ENCODE results near the gene RENBP.

GRCh38 chrX:153960786-153961185, 16.3 kb upstream of the RENBP start:
- TF ChIP-seq, protein P1, sequence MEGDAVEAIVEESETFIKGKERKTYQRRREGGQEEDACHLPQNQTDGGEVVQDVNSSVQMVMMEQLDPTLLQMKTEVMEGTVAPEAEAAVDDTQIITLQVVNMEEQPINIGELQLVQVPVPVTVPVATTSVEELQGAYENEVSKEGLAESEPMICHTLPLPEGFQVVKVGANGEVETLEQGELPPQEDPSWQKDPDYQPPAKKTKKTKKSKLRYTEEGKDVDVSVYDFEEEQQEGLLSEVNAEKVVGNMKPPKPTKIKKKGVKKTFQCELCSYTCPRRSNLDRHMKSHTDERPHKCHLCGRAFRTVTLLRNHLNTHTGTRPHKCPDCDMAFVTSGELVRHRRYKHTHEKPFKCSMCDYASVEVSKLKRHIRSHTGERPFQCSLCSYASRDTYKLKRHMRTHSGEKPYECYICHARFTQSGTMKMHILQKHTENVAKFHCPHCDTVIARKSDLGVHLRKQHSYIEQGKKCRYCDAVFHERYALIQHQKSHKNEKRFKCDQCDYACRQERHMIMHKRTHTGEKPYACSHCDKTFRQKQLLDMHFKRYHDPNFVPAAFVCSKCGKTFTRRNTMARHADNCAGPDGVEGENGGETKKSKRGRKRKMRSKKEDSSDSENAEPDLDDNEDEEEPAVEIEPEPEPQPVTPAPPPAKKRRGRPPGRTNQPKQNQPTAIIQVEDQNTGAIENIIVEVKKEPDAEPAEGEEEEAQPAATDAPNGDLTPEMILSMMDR (IDR thresholded peaks at IDR 0.05; ENCODE audit: low read depth, low read length, missing input control), result no peak
- TF ChIP-seq MAX (IDR thresholded peaks at IDR 0.05), result no peak
- TF ChIP-seq HNF4G (IDR thresholded peaks at IDR 0.05), result no peak
- no peak for TF ChIP-seq JUND (IDR thresholded peaks at IDR 0.05)
- no peak for TF ChIP-seq RXRA (IDR thresholded peaks at IDR 0.05)
- no peak for TF ChIP-seq TAF1 (conservative IDR thresholded peaks at IDR 0.05)
- TF ChIP-seq, protein P2, sequence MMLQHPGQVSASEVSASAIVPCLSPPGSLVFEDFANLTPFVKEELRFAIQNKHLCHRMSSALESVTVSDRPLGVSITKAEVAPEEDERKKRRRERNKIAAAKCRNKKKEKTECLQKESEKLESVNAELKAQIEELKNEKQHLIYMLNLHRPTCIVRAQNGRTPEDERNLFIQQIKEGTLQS (IDR thresholded peaks at IDR 0.05), result no peak
- no peak for TF ChIP-seq SP1 (IDR thresholded peaks at IDR 0.05)
- TF ChIP-seq YY1 (IDR thresholded peaks at IDR 0.05), result no peak
- TF ChIP-seq, protein P3, sequence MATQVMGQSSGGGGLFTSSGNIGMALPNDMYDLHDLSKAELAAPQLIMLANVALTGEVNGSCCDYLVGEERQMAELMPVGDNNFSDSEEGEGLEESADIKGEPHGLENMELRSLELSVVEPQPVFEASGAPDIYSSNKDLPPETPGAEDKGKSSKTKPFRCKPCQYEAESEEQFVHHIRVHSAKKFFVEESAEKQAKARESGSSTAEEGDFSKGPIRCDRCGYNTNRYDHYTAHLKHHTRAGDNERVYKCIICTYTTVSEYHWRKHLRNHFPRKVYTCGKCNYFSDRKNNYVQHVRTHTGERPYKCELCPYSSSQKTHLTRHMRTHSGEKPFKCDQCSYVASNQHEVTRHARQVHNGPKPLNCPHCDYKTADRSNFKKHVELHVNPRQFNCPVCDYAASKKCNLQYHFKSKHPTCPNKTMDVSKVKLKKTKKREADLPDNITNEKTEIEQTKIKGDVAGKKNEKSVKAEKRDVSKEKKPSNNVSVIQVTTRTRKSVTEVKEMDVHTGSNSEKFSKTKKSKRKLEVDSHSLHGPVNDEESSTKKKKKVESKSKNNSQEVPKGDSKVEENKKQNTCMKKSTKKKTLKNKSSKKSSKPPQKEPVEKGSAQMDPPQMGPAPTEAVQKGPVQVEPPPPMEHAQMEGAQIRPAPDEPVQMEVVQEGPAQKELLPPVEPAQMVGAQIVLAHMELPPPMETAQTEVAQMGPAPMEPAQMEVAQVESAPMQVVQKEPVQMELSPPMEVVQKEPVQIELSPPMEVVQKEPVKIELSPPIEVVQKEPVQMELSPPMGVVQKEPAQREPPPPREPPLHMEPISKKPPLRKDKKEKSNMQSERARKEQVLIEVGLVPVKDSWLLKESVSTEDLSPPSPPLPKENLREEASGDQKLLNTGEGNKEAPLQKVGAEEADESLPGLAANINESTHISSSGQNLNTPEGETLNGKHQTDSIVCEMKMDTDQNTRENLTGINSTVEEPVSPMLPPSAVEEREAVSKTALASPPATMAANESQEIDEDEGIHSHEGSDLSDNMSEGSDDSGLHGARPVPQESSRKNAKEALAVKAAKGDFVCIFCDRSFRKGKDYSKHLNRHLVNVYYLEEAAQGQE (IDR thresholded peaks at IDR 0.05), result no peak
- no peak for TF ChIP-seq RAD21 (IDR thresholded peaks at IDR 0.05)
- TF ChIP-seq GABPA (IDR thresholded peaks at IDR 0.05 in 1 of 2, conservative IDR thresholded peaks at IDR 0.05 in 1 of 2), result no peak
- TF ChIP-seq FOXA1 (IDR thresholded peaks at IDR 0.05), result no peak
- no peak for TF ChIP-seq EGR1 (IDR thresholded peaks at IDR 0.05; ENCODE audit: low read depth in 2 of 2)

Data from liver (tissue), 3 donors.